GM19324 (cell line): ENCODE measurements around the gene GRHL3.

Source experiments
- ATAC-seq: cut with Tn5 transposase; IDR thresholded peaks from one replicate; pipeline ENCODE4 v1.9.1; 2021; ENCODE audit warnings: mild to moderate bottlenecking, moderate library complexity; ENCODE audit not compliant: unreplicated experiment, low FRiP score

GRHL3 gene

DNA sequence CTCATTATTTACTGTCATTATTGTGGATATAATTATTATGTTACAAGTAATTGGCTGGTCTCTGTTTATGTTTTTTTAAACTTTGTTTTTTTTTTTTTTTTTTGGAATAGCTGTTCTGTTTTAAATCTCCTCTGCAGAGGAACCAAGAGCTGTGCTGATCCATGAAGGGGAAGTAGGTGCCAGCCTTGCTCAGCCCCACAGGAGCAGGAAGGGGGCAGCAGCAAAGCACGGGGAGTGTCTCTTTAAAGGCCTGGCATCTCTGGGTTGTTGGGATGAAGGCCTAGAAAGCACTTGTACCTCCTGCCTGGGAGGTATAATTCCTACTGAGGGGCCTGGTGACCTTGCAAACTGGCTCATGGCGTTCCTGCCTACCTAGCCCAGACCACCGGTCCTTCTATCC lies 2.5 kb upstream of the GRHL3 start:
- ATAC-seq = no peak

DNA sequence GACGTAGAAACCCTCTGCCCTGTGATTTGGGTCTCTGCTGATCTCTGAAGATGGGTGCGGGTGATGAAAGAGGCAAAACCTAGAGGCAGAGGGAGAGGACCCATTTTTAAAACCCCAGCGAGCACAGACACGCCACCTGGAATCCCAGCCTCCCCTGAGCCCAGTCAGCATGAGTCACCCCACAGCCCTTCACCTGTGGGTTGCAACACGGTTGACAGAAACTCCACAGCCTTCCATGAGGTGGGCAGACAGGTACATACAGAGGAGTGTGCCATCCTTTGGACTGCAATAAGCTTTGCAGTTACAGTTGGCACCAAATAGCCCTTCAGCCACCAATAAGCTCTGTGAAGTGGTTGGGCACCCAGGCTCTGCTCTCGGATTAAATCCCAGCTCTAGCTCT lies 2.1 kb upstream of the GRHL3 start:
- no peak for ATAC-seq

DNA sequence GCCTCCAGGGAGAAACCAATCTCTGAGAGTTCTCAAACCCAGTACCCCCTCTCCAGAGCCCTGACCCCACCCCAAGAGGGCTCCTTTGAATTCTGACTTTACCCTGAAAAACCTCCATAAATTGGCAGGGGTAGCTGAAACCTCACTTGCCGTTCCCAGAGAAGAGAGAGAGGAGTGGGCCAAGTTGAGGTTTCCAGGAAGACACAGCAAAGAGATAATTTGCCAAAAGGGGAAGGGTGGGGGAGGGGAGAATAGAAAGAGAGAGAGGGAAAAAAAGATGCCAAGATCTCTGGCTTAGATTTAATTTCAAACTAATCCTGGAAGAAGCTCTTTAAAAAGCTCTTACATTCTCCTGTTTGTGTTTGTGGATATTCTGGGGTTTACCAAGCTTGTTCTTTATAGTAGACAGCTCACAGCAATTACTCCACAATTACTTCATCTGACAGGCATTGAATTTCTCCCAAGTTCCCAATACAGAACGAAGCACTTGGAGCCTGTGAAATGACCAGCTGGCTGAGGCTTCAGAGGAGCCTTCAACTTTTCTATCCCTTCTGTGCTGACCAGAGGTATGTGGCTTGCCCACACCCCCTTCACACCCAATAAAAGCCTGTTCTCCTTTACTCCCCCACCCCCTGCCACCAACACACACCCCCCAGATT lies 1.1 kb upstream of the GRHL3 start:
- no peak for ATAC-seq

DNA sequence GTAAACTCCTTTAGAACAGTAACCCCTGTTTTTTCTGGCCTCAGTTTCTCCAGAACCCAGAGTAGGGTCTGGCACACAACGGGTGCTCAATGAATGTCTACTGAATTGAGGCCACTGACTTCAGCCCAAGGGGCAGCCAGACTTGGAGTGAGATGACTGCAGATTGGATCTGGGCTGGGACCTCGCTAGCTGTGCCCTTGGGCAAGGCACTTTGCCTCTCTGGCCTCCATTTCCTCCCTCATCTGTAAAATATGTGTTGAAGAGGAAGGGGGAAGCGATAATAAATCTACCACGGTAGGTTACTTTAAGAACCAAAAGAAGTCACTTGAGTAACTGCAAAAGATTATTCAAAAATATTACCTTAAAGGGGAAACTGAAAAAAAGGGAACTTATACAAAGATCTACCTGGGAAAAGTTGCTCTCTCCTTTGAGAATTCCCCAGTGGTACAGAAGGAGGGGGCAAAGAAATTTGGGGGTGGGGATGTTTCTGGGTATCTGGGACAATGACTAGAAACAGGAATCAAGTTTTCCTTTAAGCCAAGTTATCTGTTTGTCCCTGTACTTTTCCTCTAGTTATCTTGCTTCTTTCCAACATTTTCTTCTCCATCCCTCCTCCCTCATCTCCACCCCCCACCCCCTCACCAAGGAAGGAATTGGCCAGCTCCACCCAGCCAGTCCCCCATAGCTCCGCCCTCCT lies 394 bp upstream of the GRHL3 start:
- no peak for ATAC-seq

DNA sequence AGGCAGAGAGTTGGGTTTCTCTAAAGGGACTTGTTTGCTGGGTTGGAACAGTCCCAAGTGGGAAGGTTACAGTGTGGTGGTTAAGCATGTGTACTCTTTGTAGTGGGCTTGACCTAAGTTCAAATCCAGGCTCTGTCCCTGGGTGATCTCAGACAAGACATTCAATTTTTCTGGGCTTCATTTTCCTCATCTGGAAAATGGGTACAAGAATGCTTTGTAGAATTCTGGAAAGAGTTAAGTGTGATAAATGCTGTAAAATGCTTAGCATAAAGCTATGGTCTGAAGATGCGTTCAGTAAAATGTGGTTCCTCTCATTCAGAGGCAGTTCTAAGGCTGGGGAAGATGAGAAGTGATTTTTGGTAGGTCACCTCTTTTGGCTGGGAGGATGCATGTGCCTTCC lies 805 bp downstream of the GRHL3 start:
- no peak for ATAC-seq

DNA sequence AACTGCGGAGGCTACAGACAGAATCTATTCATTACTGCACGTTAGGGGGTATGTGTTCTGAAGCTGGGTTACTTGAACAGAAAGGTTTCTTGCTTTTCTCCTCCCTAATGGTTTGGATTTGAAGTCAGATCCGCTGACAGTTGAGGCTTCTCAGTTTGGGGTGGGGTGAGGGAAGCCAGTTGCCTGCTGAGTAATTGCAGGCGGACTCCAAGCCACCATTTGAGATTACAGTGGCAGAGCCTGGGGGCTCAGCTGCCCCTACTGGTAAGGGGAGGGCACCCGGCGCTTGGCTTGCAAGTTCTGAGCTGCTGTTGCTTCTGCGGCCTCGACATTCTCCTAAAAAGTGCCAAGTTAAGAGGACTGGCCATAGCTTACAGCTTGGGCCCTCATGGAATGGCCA lies 2.0 kb downstream of the GRHL3 start:
- ATAC-seq = no peak

DNA sequence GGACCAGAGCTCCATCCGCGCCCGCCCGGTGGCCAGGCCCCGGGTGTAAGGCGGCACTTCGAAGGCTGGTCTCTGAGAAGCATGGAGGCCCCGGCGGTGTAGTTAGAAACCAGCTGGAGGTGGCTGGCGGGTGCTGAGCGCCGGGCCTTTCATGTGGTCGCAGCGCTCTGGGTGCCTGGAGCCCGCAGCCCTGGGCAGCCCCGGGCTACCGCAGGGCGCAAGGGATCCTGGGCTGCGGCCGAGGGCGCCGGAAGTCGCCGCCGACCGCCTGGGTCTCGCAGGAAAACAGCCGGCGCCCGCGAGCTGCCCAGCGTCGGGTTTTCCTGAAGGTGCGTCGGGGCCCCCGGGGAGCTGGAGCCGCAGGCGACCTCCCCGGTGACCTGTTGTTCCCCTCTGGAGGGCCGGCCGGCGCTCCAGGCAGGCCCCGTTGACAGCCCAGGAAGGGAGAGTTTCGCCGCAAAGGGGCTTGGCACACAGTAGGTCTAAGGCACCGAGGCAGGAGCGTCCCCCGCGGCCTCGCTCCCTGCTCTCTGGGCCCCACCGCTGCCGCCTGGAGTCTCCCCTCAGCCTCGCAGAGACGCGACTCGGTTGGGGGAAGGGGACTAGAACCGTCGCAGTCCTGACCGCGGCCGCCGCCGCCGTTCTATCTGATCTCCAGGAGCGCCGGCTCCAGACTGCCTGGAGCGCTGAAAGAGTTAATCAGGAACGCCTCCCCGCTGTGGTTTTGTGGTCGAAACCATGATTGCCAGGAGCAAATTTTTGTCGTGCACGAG lies 2.7 kb downstream of the GRHL3 start:
- ATAC-seq = peak; percentile 53

DNA sequence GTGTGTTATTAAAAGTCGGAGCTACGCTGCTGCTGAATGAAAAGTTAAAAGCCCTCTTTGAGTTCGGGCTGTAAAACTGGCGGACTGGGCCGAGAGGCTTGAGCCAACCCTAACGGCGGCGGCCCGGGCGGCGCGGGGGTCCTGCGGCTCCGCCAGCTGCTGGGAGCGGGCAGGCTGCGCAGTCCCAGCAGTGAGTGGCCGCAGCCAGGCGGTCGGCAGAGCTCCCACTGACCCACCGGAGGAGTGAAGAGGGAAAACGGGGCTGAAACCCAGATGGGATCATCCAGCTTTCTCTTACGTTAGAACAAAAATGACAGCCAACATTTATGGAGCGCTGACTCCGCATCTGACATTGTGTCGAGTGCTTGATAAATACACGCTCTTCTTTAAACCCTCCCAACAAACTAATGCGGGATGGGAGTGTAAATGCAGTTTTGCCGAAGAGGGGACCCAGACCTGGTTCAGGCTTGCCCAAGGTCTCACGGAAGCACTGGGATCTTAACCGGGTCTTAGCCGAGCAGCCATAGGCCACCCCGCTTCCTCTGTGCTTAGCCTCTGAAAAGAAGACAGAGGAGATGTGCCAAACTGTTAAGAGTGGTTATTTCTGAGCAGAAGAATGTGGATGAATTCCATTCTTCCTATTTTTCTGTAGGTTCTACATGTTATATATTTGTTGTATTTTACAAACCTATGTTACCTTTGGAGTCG lies 3.5 kb downstream of the GRHL3 start:
- no peak for ATAC-seq

DNA sequence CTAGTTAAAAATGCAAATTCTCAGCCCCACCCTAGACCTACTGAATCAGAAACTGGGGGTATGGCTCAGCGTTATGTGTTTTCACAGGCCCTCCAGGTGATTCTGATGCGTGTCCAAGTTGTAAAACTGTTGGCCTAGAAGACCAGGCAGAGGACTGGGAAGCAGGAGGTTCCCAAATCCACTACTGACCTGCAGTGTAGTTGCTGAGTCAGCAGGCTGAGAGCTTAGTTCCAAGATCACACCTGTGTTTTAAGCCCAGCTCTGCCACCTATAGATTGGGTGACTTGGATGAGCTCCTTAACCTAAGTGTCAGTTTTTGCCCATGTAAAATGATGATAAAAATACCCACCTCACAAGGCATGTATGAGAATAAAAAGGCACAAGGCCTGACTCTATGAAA lies 4.1 kb downstream of the GRHL3 start:
- ATAC-seq = no peak

DNA sequence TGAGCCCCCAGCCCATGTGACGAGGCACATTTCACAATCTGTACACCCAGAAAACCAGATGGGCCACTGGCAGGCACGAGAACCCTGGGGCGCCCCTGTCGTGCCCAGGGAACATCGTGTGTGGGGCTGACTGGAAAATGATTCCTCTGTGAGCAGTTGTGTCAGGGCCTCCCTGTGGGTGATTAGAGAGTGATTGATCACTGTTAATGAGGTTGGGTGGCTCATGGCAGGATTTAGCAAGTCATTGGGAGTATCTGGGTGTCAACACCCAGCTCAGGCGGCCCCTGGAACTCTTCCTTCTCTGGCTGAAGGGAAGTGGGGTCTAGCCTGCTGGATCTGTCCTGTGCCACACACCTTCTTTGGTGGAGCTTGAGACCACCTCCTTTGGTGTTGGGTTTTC lies 5.7 kb downstream of the GRHL3 start:
- no peak for ATAC-seq

DNA sequence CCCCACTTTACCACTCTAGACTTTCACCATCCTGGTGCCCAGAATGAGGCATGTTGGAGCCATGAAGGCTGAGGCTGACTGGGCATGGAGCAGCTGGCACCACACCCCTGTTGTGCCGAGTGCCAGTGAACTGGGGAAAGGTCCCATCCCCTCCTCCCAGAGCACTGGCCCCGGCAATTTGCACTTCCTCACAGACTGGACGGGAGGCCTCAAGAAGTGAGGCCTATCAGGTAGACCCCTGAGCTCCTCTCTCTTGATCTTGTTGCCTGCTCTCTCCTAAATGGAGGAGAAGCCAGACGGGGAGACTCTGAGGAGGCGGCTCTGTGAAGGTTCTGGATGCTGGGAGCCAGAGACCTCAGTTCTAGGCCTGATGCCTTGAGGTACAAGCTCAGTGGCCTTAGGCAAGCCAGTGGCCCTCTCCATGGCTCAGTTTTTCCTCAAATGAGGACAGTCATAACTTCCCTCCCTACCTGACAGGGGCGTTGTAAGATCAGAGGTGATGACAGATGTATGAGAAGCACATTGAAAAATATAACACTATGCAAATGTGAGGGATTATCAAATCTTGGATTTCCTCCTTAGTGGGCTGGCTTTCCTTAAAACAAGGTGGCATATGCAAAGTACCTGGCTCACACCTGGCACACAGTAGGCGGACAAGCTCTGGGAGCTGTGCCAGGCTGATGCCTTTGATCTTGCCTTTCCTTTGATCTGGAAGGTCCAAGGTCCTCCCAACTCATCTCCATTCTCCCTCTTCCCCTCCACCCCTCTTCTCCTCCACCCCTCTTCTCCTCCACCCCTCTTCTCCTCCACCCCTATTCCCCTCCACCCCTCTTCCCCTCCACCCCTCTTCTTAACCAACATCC lies 6.7 kb downstream of the GRHL3 start:
- no peak for ATAC-seq

DNA sequence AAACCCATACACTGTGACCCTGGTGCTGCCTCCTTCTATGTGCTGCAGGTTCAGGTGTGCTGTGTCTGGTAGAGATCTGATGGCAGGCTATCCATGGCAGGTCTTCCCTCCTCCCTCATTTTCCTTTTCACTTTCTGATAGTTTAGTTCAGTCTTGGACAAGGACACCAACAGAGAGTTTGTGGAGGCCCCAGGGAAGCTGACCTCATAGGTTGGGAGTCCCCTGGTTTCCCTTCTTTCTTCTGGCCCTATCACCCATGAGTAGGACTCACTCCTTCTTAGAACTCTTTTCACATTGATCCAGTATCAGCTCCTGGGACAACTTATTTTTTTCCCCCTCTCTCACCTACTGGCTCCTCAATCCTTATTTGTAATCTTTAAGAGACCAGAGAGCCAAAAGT lies 8.3 kb downstream of the GRHL3 start:
- ATAC-seq = no peak

DNA sequence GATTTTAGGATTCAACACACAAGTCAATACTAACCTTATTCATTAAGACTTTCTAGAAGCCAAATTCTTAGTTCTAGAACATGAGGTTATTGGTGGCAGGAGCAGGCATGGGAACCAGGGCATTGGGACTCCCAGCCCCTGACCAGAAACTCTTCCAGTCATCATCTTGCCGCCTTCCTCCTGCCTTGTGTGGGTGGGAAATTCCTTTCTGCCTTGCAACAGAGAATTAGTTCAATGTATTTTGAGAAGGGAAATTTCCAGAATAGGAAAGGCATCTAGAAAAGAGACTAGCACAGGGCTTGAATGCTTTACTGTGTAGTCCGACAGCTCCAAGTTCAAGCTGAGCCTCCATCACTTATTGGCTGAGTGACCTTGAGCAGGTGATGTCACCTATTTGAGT lies 8.7 kb downstream of the GRHL3 start:
- no peak for ATAC-seq

DNA sequence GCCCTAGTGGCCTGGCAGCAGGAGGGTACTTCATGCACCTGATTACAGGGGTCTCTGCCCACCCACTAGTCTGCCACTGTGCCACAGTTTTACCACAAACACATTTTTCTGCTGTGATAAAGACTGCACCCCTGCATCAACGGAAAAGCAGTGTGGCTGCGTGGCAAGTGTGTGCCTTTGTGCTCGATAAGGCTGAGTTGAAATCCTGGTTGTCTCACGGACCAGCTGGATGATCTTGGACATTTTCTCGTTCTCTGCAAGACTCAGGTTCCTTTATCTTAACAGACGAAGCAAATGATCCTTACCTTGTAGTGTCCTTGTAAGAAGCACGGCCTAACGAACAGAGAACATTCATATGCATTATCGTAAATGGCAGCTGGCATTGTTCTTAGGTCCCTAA lies 10.2 kb downstream of the GRHL3 start:
- ATAC-seq = no peak

DNA sequence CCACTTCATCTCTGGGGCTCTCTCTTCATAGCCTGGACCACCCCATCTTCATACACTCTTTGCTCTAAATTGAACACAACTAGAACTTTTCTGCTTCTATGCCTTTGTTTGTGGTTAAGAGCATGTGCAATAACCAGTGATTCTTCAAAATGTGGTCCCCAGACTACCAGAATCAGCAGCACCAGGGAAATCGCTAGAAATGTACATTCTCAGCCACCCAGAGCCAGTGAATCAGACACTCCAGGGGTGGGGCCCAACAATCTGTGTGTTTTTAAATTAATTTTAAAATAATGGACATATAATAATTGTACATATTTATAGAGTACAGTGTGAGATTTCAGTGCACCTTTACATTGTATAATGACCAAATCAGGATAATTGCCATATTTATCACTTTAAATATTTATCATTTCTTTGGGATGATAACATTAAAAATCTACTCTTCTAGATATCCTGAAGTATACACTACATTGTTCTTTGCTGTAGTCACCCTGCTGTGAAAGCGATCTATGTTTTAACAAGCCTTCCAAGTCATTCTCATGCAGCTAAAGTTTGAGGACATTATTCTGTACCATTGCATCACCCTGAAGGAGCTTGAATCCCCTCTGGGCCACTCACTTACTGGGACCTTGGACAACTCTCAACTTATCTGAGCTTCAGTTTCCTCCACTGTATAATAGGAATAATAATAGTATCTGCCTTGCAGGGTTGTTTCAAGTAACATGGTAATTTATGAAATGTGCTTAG lies 10.8 kb downstream of the GRHL3 start:
- ATAC-seq = no peak

DNA sequence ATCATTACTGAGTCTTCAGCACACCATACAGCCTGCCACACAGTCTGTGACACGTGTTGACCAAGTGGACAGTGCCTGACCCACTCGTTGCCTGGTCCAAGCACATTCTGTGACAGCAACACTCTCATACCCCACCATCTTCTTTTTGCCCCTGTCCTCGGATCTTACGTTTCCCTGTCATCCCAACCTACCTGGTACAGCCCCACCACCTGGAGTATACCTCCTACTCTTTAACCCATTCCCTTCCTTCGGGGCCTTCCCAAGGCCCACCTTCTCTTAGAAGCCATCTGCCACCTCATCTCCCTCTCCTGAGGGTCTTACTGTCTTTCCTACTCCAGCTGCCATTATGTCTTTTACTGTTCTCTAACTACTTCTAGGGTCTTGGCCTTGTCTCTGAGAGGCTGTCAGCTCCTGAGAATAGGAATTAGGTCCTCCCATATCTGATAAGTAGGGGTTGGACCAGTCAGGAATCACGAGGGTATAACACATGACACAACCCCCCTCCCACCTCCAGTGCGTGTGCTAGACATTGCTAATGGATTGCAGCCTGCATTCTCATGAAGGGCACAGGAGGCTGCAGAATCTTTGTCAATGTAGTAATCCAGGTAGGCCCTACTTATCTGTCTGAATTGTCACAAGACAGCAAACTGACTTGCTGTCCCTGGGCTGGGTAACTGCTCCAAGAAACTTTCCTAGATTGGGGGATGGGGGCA lies 13.0 kb downstream of the GRHL3 start:
- no peak for ATAC-seq

DNA sequence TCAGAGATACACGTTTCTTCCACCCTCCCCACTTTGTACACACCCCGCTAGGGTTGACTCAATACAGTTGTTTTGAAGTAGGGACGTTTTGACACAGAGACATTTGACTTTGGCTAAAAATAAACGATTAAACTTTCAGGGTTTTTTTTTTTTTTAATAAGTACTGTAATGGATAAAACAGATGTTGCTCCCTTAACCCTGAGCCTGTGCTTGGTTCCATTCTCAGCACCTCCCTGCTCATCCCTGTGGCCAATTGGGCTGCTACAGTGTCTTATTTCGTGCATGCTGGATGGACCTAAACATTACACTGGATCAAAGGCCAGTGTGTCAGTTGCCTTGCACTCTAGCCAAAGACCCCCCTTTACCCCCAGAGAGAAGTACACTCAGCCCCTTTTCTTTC lies 16.9 kb downstream of the GRHL3 start:
- no peak for ATAC-seq

DNA sequence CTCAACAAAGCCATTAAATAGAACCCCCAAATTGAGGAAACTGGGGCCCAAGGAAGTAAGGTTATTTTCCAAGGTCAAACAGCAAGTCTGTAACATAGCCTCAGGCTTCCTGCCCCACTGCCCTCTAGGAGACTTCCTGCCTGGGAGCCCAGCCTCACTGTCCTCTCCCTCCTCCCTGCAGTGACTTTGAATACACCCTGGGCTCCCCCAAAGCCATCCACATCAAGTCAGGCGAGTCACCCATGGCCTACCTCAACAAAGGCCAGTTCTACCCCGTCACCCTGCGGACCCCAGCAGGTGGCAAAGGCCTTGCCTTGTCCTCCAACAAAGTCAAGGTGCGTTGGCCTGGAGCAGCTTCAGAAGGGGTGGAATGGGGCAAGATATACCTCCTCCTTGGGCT lies 18.3 kb downstream of the GRHL3 start:
- ATAC-seq = no peak

DNA sequence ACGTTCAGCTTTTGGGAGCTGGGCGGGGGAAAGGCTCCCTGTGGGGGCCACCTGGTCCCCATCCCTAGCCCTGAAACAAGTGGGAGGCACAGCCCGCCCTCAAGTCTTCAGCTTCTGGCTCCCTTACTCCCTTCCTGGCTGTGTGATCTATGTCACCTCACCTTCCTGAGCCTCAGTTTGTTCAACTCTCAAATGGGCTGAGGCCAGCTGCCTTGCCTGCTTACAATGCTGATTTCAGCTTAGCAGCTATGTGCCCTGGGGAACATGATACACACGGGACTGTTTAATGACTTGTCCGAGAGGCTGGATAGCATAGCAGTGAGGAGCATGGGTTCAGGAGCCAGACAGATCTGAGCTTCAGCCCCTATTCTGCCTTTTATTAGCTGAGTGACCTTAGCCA lies 19.3 kb downstream of the GRHL3 start:
- no peak for ATAC-seq
